Stimulated activated CD4-positive, alpha-beta T cell treated with anti-CD3 and anti-CD28 coated beads, Interleukin-2, amount 100 ng/mL, for 24 hours (primary cell): Measurements from ENCODE around the gene MKNK2.

ENCODE experiments used
- DNase-seq, 2 donors: peaks; one replicate each; pipeline ENCODE4 v3.0.0-alpha.2; 2020

The MKNK2 gene

DNA sequence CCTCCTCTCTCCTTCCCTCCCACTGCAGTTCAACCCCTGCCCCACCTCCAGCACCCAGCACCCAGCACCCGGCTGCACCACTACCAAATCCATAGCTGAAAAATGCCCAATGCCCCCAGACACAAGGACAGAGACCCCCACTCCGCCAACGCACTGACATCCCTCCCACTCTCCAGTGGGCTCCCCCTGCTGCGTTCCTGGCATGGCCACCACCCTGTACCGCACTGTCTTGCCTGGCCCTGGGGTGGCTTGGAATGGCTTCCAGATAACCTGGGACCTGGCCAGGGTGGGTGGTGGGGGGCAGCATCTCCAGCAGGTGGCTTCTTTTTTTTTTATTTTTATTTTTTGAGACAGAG lies 5.8 kb upstream of the MKNK2 start:
- no peak for DNase-seq

DNA sequence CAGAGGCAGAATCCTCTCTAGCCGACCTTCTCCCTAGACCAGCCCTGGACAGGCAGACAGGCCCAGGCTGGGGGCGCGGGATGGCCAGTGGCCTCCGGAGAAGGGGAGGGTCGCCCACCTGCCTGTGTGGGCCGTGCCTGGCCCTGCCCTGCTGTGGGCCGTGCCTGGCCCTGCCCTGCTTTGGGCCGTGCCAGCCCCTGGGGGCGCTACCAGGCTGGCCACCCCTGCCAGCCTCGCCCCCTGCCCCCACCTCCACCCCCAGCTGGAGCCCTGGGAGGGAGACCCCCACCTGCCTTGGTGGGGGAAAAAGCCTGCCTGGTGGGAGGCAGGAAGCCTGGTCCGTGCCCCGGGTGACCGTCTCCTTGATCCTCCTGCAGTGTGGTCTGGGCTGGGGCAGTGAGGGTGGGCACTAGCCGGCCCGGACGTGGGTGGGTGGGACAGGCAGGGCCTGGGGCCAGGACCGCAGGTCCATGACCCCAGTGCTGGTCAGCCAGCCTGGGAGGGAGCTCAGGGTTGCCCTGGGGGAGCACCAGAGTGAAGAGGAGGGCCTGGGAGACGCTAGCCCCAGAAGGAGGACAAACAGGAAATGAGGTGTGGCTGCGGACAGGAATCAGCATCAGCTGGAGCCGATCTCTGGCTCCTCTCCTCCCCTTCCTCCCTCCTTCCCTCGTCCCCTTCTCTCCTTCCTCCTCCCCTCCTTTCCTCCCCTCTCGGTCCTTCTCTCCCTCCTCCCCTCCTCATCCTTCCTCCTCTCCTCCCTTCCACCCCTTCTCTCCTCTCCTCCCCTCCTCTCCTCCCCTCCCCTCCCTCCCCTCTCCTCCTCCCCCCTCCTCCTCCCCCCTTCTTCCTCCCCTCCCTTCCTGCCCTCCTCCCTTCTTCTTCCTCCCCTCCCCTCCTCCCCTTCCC lies 5.1 kb upstream of the MKNK2 start:
- DNase-seq: no peak

DNA sequence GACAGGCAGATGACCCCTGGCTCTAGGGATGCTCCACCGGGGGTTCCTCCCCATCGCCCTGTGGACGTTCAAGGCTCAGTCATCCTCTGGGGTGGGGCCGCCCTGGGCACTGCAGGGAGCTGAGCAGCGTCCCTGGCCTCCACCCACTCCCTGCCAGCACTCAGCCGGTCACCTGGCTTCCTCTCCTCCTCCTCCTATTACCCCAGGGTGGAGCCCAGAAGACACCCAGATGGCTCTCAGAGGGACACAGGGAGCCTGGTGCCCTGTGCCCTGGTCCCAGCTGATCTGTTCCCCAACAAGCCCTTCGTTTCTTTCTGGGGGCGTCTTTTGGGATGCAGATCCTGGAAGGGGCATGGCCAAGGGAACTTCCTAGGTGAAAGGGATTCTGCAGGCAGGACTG lies 3.7 kb upstream of the MKNK2 start:
- no peak for DNase-seq

- DNase-seq: no peak
These were observed 2.8 kb upstream of the MKNK2 start for GRCh38 chr19:2053601-2054389.

DNA sequence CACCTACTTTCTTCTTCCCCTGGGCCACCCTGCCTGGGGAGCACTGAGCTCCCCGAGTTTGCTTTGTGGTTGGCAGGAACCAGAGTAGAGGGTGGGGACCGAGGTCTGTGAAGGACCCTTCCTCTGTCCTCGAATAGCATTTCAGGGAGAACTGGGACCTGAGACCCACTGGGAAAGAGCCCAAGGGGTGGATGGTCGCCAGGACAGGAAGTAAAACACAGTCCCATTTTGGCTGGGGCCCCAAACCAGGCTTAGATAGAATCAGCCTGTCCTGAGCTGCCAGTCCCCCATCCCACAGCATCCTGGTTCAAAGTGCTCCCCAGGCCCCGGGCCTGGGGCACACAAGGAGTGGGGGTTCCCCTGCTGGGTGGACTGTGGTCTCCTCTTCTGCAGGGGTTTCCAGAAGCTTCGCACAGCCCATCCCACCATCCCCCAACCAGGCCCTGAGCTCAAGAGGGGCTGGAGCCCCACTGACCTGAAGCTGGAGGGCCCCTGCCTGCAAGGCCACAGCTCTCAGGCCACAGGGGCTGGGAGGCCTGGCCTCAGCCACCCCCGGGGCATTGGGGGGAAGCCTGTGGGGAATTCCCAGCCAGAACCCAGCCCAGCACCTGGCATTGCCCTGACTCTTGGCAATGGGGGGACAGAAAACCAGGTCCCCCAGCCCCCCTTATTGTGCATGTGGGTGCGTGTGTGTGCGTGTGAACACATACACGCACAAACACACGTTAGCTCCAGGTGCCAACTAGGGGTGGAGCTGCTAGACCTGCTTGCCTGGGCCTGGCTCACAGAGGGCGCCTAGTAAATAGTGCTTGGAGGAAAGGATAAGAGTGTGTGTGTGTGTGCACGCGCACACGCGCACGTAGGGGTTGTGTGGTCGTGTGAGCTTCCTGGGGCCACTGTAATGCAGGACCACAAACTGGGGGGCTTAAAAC lies 995 bp upstream of the MKNK2 start:
- peak; percentile 43 to 46 for DNase-seq

DNA sequence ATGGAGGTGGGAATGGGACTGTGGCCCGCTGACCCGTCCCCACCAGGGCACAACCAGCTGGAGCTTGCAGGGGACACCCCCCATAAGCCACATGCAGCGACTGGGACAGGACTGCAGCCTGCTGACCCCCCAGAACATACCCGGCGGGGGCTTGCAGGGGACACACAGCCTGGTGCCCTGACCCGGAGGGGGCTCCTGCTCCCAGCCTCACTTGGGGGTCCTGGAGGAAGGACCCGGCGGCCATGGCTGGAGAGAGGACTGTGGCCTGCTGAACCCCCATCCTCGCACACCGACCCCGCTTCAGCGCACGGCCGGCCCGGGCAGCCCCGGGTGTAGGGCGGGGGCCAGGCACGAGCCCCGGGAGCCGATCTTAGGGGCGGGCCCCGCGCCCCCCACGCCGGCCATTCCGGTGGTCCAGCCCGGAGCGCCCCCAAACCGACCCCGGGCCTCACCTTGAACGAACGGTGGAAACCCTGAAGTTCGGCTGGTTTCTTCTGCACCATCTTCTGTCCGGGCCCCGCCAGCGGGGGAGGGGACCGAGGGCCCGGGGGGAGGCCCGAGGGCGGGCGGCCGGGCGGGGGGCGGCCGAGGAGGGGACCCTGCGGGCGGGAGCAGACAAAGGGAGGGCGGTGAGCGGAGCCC lies 574 bp downstream of the MKNK2 start:
- no peak for DNase-seq

DNA sequence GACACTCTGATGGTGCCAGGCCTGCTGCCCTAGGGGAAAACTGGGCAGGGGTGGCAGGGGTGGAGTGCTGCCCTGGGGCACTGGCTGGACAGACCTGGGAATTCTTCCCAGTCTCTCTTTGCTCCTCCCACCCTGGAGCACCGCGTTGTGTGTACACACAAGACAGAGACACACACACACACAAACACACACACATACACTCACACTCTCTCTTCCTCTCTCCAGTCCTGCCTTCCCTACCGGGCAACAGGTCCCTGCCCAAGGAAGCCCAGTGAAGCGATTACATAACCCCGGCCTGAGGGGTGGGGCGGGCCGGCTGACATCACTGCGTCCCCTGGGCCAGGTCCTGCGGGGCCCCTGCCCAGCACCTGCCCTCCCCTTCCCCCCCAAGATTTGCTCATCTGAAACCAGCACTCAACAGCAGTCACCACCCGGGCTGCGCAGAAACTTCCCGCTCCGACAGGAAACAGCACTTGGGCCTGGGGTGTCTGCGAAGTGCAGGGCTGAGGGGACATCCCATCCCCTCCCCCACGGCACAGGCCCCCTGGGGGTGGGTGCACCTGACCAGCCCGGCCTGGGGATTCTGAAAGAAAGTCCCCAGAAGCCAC lies 1.2 kb downstream of the MKNK2 start:
- peak; percentile 69 to 71 for DNase-seq

GRCh38 chr19:2048959-2049740 lies 1.9 kb downstream of the MKNK2 start:
- DNase-seq: no peak

- no peak for DNase-seq
These were observed 2.7 kb downstream of the MKNK2 start for GRCh38 chr19:2048104-2048958.

GRCh38 chr19:2047449-2048103 lies 3.5 kb downstream of the MKNK2 start:
- peak in 1 of 2 donors; percentile 42 for DNase-seq

GRCh38 chr19:2047076-2047448 lies 4.0 kb downstream of the MKNK2 start:
- DNase-seq: no peak

DNA sequence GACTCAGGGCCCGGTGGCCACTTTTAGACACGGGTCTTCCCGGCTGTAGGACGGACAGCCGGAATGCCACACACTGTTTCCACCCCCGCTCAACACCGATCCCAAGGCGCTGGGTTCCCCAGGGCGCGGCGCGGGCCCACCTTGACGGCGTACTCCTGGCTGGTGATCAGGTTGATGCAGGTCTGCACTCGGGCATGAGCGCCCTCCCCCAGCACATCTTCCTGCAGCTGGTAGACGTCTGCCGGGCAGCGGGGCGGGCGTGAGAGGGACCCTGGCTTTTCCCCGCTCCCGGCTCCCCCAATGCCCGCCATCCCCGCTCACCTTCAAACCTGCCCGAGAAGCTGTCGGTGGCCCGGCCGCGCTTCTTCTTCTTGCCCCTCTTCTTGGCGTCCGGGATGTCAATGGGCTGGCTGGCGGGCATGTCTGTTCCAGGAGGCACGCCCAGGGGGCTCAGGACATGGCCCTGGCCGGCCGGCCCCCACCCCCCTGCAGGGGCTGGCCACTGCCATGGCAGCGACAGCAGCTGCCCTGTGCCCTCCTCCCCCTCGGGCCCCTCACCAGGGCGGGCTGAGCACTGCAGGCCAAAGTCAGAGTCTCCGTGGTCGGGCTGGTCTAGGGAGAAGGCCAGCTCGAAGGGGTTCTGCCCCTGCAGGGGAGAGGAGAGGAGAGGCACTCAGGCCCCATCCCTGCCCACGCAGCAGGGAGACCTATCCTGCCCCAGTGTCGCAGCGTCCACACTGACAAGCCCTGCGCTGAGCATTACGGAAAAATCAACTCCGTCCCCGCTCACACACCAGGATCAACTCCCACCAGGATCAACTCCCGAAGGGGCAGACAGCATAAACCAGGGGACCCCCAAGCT lies 4.8 kb downstream of the MKNK2 start:
- DNase-seq: no peak

GRCh38 chr19:2045501-2046045 lies 5.5 kb downstream of the MKNK2 start:
- no peak for DNase-seq

GRCh38 chr19:2044709-2045500 lies 6.1 kb downstream of the MKNK2 start:
- DNase-seq: no peak

DNA sequence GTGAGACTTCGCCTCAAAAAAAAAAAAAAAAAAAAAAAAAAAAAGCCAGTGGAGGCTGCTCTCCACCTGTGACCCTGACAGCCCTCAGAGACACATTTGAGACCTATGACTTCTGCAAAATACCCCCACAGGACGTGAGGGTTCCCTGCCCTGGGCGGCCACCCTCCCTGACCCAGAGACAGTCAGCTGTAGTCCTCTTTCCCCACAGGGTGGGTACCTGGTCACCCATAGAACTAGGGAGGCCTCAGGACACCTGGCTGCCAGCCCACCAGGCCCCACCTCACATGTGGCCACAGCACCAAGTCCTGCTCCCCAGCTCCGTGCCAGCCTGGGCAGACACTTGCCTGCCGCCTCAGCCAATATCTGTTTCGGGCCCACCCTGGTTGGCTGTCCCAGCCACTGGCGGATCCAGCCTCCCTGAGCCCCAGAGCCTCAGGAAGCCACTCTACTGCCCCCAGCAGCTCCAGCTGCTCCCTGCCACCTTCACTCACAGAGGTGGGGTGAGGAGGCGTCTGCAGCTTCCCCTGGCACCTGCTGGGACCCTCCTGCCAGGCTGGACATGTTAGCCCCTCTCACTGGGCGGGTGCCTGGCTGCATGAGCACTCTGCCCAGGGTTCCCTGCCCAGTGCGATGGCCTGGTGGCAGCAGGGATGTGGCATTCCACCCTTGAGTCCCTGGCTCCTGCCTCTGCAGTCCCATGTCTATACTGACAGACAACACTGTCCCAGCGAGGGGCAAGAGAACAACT lies 6.9 kb downstream of the MKNK2 start:
- DNase-seq: no peak

DNA sequence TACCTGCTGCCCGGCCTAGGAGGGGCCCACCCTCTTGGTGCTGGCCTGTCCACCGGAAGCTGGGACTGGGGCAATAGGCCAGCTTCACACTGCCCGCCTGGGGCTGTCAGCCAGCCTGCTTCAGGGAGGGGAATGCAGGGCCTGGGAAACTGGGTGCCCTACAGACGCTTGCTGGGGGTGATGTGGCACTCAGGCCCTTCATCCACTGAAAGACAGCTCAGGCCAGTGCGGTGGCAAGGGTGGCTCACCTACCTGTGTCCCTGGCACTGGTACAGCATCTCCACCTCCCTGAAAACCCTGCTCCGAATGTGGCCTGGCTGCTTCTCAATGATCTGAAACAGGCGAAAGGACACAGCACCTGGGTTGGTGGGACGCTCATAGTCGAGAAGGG lies 7.8 kb downstream of the MKNK2 start:
- DNase-seq: no peak
